ENCODE measurements around the gene TENM3. TPM values are rescaled to one million over a fixed set of nuclear protein-coding genes. Genes with fewer than 3 reads are reported as not detected.

The TENM3 gene
- total and polyA plus RNA-seq, 2 of the 8 experiments (the other 6 are each of a cell fraction or from before 2014, with no cell fraction given): 36.9 to 69.3 TPM

DNA sequence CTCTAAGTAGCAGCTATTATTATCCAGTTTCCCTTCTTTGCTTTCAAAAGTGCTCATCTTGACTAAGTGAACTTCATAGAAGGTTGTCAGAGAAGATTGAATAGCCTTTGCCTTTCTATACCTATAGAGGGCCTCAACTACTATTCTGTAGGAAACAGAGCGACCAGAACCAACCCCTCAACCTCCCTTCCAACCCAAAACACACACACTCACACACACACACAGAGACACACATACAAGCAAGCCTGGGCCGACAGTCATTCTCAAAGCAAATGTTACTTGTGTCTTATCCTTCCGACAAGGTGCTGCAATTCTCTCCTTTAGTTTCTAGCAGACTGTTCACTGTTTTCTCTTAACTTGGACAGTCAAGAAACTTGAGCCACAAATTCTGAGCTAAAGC, 472.3 kb downstream of the TENM3 start:
- Histone ChIP-seq H3K4me1 (replicated peaks in 1 of 4; ENCODE audit: control insufficient read depth in 3 of 4, insufficient read depth in 4 of 4, low read length in 3 of 4) (peaks cover 0 to 9% (median 5%) of the 10 kb centered on the region in 4 experiments; a peak in 4 of 7 replicates), H3K27ac (ENCODE audit: low read depth, low read length) (0 out of 2 replicates have a peak overlapping the region, but pooled peaks have one; percentile 32), H2BK15ac (ENCODE audit: low read length) (no peak overlapping the region), H4K8ac (ENCODE audit: extremely low read depth, insufficient read depth, low read length) (no peak overlapping the region), H3K9me3 (ENCODE audit: insufficient read depth in 2 of 2, low read depth in 1 of 2, low read length in 1 of 2) (no peaks in the 10 kb centered on the region), H3K4me2 (ENCODE audit: insufficient read depth in 1 of 2, low read depth in 2 of 2, low read length in 2 of 2) (peak overlapping the region; percentile 14 to 32; a peak in 2 of 4 replicates), H3K4me3 (ENCODE audit: extremely low read depth in 1 of 4, insufficient read depth in 2 of 4, low read depth in 3 of 4, low read length in 4 of 4) (peak overlapping the region in 1 of 4 experiments; percentile 15; a peak in 1 of 8 replicates), H3K9ac (replicated peaks in 1 of 4; ENCODE audit: extremely low read depth in 1 of 4, low read depth in 3 of 4, low read length in 3 of 4) (no peak overlapping the region), H3K14ac (ENCODE audit: insufficient read length) (no peak overlapping the region), H3K79me2 (ENCODE audit: control insufficient read depth in 1 of 2, insufficient read depth in 2 of 2, low read length in 2 of 2) (no peaks in the 10 kb centered on the region), H2BK5ac (ENCODE audit: low read depth, low read length) (no peak overlapping the region; the same call in 1 of the 2 replicates), H4K91ac (replicated peaks; ENCODE audit: insufficient read length, low read length) (no peak overlapping the region), H3K56ac (replicated peaks; ENCODE audit: insufficient read length, low read depth, low read length) (no peak overlapping the region), H3K18ac (ENCODE audit: extremely low read depth, low read length) (no peak overlapping the region), H3K4ac (replicated peaks; ENCODE audit: insufficient read length, low read depth, low read length) (no peak overlapping the region), H2AK5ac (ENCODE audit: low read depth, low read length) (no peak overlapping the region), H4K20me1 (replicated peaks in 1 of 2; ENCODE audit: control insufficient read depth in 1 of 2, insufficient read depth in 2 of 2, low read length in 2 of 2) (no peaks in the 10 kb centered on the region), H3K27me3 (replicated peaks in 1 of 4; ENCODE audit: control insufficient read depth in 3 of 4, extremely low read depth in 1 of 4, insufficient read depth in 3 of 4, low read length in 3 of 4) (no peaks in the 10 kb centered on the region), H2BK12ac (ENCODE audit: low read depth, low read length) (no peak overlapping the region), H3K23ac (ENCODE audit: insufficient read length) (no peak overlapping the region), H2AFZ (ENCODE audit: low read length) (no peak overlapping the region), H3K36me3 (ENCODE audit: control insufficient read depth in 2 of 4, insufficient read depth in 4 of 4, low read length in 3 of 4) (peaks cover 0 to 3% (median 0%) of the 10 kb centered on the region in 4 experiments; a peak in 1 of 8 replicates), H2BK120ac (replicated peaks; ENCODE audit: low read depth, low read length) (no peak overlapping the region), H4K5ac (ENCODE audit: insufficient read length, low read depth, low read length) (no peak overlapping the region), H3K23me2 (ENCODE audit: low read depth, low read length) (no peaks in the 10 kb centered on the region), H2BK20ac (ENCODE audit: low read length) (no peak overlapping the region), H3K79me1 (ENCODE audit: low read depth, low read length) (no peaks in the 10 kb centered on the region)
- FAIRE-seq (peak; percentile 24), DNase-seq (ENCODE audit: low read depth in 1 of 2, low spot score in 2 of 2) (no peak)
- ChIA-PET CTCF (ENCODE audit: partially characterized antibody) (interaction anchor here (0.5 to 2.1 kb wide), 7 partner anchors 15 to 81 kb away, joined by 3 to 11 read pairs (median 4); no protein-coding TSS in a partner anchor), POLR2A (ENCODE audit: partially characterized antibody) (interaction anchor here (1.2 kb wide), 1 partner anchor 17 kb away, joined by 3 read pairs; no protein-coding TSS in a partner anchor)
- WGBS, 2 experiments (ENCODE audit: extremely low coverage in 1 of 2, insufficient coverage in 1 of 2, insufficient read length in 1 of 2, insufficient replicate concordance in 2 of 2, low coverage in 1 of 2, low lambda C conversion rate in 2 of 2, missing lambda C conversion rate in 1 of 2): 73% methylated on average over 3 of the region's 3 CpGs; no CpG with 5 or more reads in 1 of the 2 experiments
- TF ChIP-seq, protein P1, sequence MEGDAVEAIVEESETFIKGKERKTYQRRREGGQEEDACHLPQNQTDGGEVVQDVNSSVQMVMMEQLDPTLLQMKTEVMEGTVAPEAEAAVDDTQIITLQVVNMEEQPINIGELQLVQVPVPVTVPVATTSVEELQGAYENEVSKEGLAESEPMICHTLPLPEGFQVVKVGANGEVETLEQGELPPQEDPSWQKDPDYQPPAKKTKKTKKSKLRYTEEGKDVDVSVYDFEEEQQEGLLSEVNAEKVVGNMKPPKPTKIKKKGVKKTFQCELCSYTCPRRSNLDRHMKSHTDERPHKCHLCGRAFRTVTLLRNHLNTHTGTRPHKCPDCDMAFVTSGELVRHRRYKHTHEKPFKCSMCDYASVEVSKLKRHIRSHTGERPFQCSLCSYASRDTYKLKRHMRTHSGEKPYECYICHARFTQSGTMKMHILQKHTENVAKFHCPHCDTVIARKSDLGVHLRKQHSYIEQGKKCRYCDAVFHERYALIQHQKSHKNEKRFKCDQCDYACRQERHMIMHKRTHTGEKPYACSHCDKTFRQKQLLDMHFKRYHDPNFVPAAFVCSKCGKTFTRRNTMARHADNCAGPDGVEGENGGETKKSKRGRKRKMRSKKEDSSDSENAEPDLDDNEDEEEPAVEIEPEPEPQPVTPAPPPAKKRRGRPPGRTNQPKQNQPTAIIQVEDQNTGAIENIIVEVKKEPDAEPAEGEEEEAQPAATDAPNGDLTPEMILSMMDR (IDR thresholded peaks at IDR 0.05; ENCODE audit: control extremely low read depth in 1 of 3, insufficient read depth in 1 of 3, low read depth in 1 of 3, low read length in 3 of 3): peak in 1 of 3 experiments; percentile 23; a peak in 1 of 4 replicates
- TF ChIP-seq RAD21 (IDR thresholded peaks at IDR 0.05 in 1 of 2, conservative IDR thresholded peaks at IDR 0.05 in 1 of 2; ENCODE audit: low read depth in 2 of 2, low read length in 2 of 2): 0 out of 4 replicates have a peak, but pooled peaks of 1 of the 2 experiments have one; percentile 9
- no peak for TF ChIP-seq CREB1 (IDR thresholded peaks at IDR 0.05)
